Nephron (organoid): ENCODE data around the gene SMG7.

Experiments
- H3K27ac Mint-ChIP-seq, 3 experiments: 2 replicates each; pipeline ENCODE4 v1.8.0; 2020; ENCODE audit warnings: mixed read lengths in 3 of 3, mild to moderate bottlenecking in 2 of 3, moderate library complexity in 1 of 3
- H3K27me3 Mint-ChIP-seq: 2 replicates; pipeline ENCODE4 v1.8.0; 2021; ENCODE audit warnings: low read depth, mild to moderate bottlenecking, moderate library complexity, mixed read lengths
- H3K36me3 Mint-ChIP-seq: 2 replicates; pipeline ENCODE4 v1.8.0; 2020; ENCODE audit warnings: low read depth, mixed read lengths
- H3K4me1 Mint-ChIP-seq: 2 replicates; pipeline ENCODE4 v1.8.0; 2020; ENCODE audit warnings: mixed read lengths
- H3K4me3 Mint-ChIP-seq, 3 experiments: 2 replicates each; pipeline ENCODE4 v1.8.0; 2020; ENCODE audit warnings: mild to moderate bottlenecking in 3 of 3, mixed read lengths in 3 of 3, moderate library complexity in 2 of 3
- H3K9me3 Mint-ChIP-seq: 2 replicates; pipeline ENCODE4 v1.8.0; 2020; ENCODE audit warnings: mixed read lengths
- TF ChIP-seq, protein P1 (sequence below), 3 experiments: fragments of 200-600 bp; sonication (generic); IDR thresholded peaks; one replicate each; pipeline ENCODE4 v1.5.0; 2021; ENCODE audit warnings: antibody characterized with exemption in 3 of 3; ENCODE audit not compliant: unreplicated experiment in 3 of 3

Gene SMG7

GRCh38 chr1:183470961-183471742, 1.1 kb upstream of the SMG7 start:
- TF ChIP-seq, protein P1, sequence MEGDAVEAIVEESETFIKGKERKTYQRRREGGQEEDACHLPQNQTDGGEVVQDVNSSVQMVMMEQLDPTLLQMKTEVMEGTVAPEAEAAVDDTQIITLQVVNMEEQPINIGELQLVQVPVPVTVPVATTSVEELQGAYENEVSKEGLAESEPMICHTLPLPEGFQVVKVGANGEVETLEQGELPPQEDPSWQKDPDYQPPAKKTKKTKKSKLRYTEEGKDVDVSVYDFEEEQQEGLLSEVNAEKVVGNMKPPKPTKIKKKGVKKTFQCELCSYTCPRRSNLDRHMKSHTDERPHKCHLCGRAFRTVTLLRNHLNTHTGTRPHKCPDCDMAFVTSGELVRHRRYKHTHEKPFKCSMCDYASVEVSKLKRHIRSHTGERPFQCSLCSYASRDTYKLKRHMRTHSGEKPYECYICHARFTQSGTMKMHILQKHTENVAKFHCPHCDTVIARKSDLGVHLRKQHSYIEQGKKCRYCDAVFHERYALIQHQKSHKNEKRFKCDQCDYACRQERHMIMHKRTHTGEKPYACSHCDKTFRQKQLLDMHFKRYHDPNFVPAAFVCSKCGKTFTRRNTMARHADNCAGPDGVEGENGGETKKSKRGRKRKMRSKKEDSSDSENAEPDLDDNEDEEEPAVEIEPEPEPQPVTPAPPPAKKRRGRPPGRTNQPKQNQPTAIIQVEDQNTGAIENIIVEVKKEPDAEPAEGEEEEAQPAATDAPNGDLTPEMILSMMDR (IDR thresholded peaks at IDR 0.05; ENCODE audit: unreplicated experiment in 3 of 3): no peak

GRCh38 chr1:183471743-183472487, 384 bp upstream of the SMG7 start:
- Mint-ChIP-seq H3K36me3 (peaks cover 7% of the 10 kb centered on the region), H3K4me1 (peaks cover 11% of the 10 kb centered on the region), H3K4me3 (peak overlapping the region; percentile 89 to 93 (median 91)), H3K9me3 (no peaks in the 10 kb centered on the region), H3K27me3 (no peaks in the 10 kb centered on the region), H3K27ac (peak overlapping the region; percentile 96 to 99 (median 98))
- TF ChIP-seq, protein P1 (IDR thresholded peaks at IDR 0.05; ENCODE audit: unreplicated experiment in 3 of 3): no peak

More at GRCh38 chr1:183470961-183471742, 1.1 kb upstream of the SMG7 start:
- H3K4me1 Mint-ChIP-seq: peaks cover 11% of the 10 kb centered on the region
- no peaks in the 10 kb centered on the region for H3K9me3 Mint-ChIP-seq
- H3K4me3 Mint-ChIP-seq: peak overlapping the region; percentile 89 to 93 (median 91)
- H3K36me3 Mint-ChIP-seq: peaks cover 7% of the 10 kb centered on the region
- peak overlapping the region; percentile 96 to 99 (median 98) for H3K27ac Mint-ChIP-seq
- peaks cover 4% of the 10 kb centered on the region for H3K27me3 Mint-ChIP-seq

DNA sequence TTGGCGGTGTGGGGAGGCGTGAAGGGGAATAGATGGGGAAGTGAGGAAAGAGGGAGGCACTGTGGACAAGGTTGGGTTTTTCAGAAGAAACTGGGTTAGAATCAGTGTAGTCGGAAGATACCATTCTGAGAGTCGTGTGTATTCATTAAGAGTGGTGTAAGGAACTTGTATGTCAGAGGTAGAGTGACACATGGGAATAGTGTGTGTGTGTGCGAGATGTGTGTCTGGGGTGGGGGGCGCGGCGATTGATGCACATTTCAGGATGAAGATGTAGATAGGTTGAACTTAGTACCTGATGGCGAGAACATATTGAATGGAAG, 878 bp downstream of the SMG7 start:
- peak overlapping the region; percentile 96 to 99 (median 98) for H3K27ac Mint-ChIP-seq
- H3K27me3 Mint-ChIP-seq: no peaks in the 10 kb centered on the region
- peak overlapping the region; percentile 89 to 93 (median 91) for H3K4me3 Mint-ChIP-seq
- H3K9me3 Mint-ChIP-seq: no peaks in the 10 kb centered on the region
- H3K36me3 Mint-ChIP-seq: peaks cover 7% of the 10 kb centered on the region
- H3K4me1 Mint-ChIP-seq: peaks cover 11% of the 10 kb centered on the region
- TF ChIP-seq, protein P1 (IDR thresholded peaks at IDR 0.05; ENCODE audit: unreplicated experiment in 3 of 3): no peak

GRCh38 chr1:183476081-183476480, 3.8 kb downstream of the SMG7 start:
- Mint-ChIP-seq H3K36me3 (peaks cover 7% of the 10 kb centered on the region), H3K27me3 (no peaks in the 10 kb centered on the region), H3K9me3 (no peaks in the 10 kb centered on the region), H3K4me3 (no peak overlapping the region), H3K4me1 (peaks cover 33% of the 10 kb centered on the region), H3K27ac (no peak overlapping the region)
- TF ChIP-seq, protein P1 (IDR thresholded peaks at IDR 0.05; ENCODE audit: unreplicated experiment in 3 of 3): no peak

- Mint-ChIP-seq H3K27ac (no peak overlapping the region), H3K27me3 (no peaks in the 10 kb centered on the region), H3K4me3 (no peak overlapping the region), H3K36me3 (peaks cover 6% of the 10 kb centered on the region), H3K4me1 (peaks cover 38% of the 10 kb centered on the region), H3K9me3 (no peaks in the 10 kb centered on the region)
- TF ChIP-seq, protein P1 (IDR thresholded peaks at IDR 0.05; ENCODE audit: unreplicated experiment in 3 of 3): no peak
Measured at GRCh38 chr1:183477986-183478781, 5.9 kb downstream of the SMG7 start.
